PC-9 (cell line): Measurements from ENCODE around the gene ZNF469.

Source experiments
- CTCF ChIP-seq: fragments of 200-600 bp; sonication (generic); conservative IDR thresholded peaks from 2 replicates; pipeline ENCODE4 v1.6.1; 2017; ENCODE audit warnings: mixed run types, antibody characterized with exemption, mild to moderate bottlenecking, moderate library complexity
- EZH2 ChIP-seq: fragments of 200-600 bp; sonication (generic); IDR thresholded peaks from 2 replicates; pipeline ENCODE4 v1.8.0; 2017; ENCODE audit warnings: antibody characterized with exemption, low read depth

GRCh38 chr16:88413231-88413630 is 30.5 kb downstream of the ZNF469 start:
- TF ChIP-seq CTCF (no peak), EZH2 (no peak)
